Lung (tissue), 12 donors: ENCODE results near the gene PDHX. TPM values are rescaled to one million over a fixed set of nuclear protein-coding genes. Genes with fewer than 3 reads are reported as not detected.

ENCODE experiments used
- ATAC-seq: fragments of 200-7000 bp; cut with Tn5 transposase; one replicate; pipeline ENCODE4 v1.9.1; 2020; ENCODE audit warnings: moderate number of reproducible peaks; ENCODE audit not compliant: insufficient read depth, low FRiP score
- DNase-seq, 3 donors: peaks; one replicate each; pipeline ENCODE4 v3.0.0-alpha.2; 2013 to 2017
- H3K27ac ChIP-seq, 2 donors: one replicate each; pipeline ENCODE4 v1.5.1; 2013; ENCODE audit warnings: mild to moderate bottlenecking in 2 of 2, moderate library complexity in 2 of 2, control low read depth in 1 of 2, inconsistent platforms in 1 of 2, low read depth in 1 of 2, low read length in 1 of 2
- H3K27me3 ChIP-seq, 3 donors: one replicate each; pipeline ENCODE4 v1.5.1; 2013; ENCODE audit warnings: low read length in 2 of 3; ENCODE audit not compliant: control insufficient read depth in 3 of 3, insufficient read depth in 3 of 3
- H3K36me3 ChIP-seq, 4 donors: one replicate each; pipeline ENCODE4 v1.5.1; 2013; ENCODE audit warnings: low read length in 4 of 4, mild to moderate bottlenecking in 1 of 4, moderate library complexity in 1 of 4; ENCODE audit not compliant: control insufficient read depth in 4 of 4, insufficient read depth in 4 of 4
- H3K4me1 ChIP-seq, 5 donors: one replicate each; pipeline ENCODE4 v1.5.1; 2013; ENCODE audit warnings: low read length in 5 of 5, mild to moderate bottlenecking in 2 of 5, moderate library complexity in 1 of 5; ENCODE audit not compliant: control insufficient read depth in 5 of 5, insufficient read depth in 5 of 5
- H3K4me3 ChIP-seq: one replicate; pipeline ENCODE4 v1.5.1; 2013; ENCODE audit warnings: mild to moderate bottlenecking, control low read depth, moderate library complexity
- H3K9ac ChIP-seq, 2 donors: one replicate each; pipeline ENCODE4 v1.5.1; 2013; ENCODE audit warnings: low read length in 2 of 2, control low read depth in 1 of 2; ENCODE audit not compliant: insufficient read depth in 1 of 2
- H3K9me3 ChIP-seq, 4 donors: one replicate each; pipeline ENCODE4 v1.5.1; 2013; ENCODE audit warnings: low read length in 3 of 4, mild to moderate bottlenecking in 1 of 4, moderate library complexity in 1 of 4; ENCODE audit not compliant: control insufficient read depth in 4 of 4, insufficient read depth in 3 of 4
- WGBS, 2 donors: extraction: QIAGEN DNeasy Blood & Tissue Kit; methylation state at CpG; one replicate each; pipeline ENCODE4 v1.1.7; 2013; 5-methylcytosine and 5-hydroxymethylcytosine counted together
- polyA plus RNA-seq, 2 donors: library from polyadenylated mRNA; stranded (reverse); fragments of 200-250 nt; gene quantifications; one replicate each; pipeline ENCODE4 v1.2.1, GENCODE V29; 2013
- total RNA-seq, 2 donors: library from RNA; depleted of rRNA in 1 of 2; stranded (reverse); fragments of >200 nt in 1 of 2; gene quantifications; one replicate each; pipeline ENCODE4 v1.2.1, GENCODE V29; 2014 to 2021
- TF ChIP-seq, protein P1 (sequence below): IDR thresholded peaks from 2 replicates; pipeline ENCODE4 v1.5.1; 2012; ENCODE audit warnings: mild to moderate bottlenecking; ENCODE audit errors: control extremely low read depth, extremely low read depth
- donor health status: control.
- donor health status: control.
- donor health status: Bipolar disorder and iron deficiency.
- donor health status: healthy.
- donor health status: DM: yes; HTN: yes; CAD: no.

PDHX gene
- total and polyA plus RNA-seq, 4 donors: 18.5 to 37.5 (median 23.8) TPM

DNA sequence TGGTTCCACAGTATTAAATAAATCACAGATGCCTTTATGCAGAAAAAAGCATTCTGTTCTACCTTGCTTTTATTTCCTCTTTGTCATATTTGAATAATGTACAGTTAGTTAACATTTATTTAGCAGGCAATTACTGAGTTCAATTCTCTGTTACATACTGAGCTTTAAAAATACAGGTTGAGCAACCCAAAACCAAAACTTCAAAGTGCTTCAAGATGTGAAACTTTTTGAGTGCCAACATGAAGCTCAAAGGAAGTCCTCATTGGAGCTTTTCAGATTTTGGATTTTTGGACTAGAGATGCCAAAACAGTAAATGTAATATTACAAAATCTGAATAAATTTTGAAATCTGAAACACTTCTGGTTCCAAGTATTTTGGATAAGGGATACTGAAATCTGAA, 54.1 kb downstream of the PDHX start:
- Histone ChIP-seq H3K4me3 (no peak overlapping the region), H3K4me1 (peaks cover 0 to 2% (median 0%) of the 10 kb centered on the region in 5 donors), H3K27me3 (no peaks in the 10 kb centered on the region), H3K9ac (no peak overlapping the region), H3K9me3 (no peaks in the 10 kb centered on the region), H3K36me3 (peaks cover 1 to 29% (median 22%) of the 10 kb centered on the region in 4 donors), H3K27ac (no peak overlapping the region)
- ATAC-seq (no peak), DNase-seq (no peak)
- TF ChIP-seq, protein P1, sequence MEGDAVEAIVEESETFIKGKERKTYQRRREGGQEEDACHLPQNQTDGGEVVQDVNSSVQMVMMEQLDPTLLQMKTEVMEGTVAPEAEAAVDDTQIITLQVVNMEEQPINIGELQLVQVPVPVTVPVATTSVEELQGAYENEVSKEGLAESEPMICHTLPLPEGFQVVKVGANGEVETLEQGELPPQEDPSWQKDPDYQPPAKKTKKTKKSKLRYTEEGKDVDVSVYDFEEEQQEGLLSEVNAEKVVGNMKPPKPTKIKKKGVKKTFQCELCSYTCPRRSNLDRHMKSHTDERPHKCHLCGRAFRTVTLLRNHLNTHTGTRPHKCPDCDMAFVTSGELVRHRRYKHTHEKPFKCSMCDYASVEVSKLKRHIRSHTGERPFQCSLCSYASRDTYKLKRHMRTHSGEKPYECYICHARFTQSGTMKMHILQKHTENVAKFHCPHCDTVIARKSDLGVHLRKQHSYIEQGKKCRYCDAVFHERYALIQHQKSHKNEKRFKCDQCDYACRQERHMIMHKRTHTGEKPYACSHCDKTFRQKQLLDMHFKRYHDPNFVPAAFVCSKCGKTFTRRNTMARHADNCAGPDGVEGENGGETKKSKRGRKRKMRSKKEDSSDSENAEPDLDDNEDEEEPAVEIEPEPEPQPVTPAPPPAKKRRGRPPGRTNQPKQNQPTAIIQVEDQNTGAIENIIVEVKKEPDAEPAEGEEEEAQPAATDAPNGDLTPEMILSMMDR: no peak

DNA sequence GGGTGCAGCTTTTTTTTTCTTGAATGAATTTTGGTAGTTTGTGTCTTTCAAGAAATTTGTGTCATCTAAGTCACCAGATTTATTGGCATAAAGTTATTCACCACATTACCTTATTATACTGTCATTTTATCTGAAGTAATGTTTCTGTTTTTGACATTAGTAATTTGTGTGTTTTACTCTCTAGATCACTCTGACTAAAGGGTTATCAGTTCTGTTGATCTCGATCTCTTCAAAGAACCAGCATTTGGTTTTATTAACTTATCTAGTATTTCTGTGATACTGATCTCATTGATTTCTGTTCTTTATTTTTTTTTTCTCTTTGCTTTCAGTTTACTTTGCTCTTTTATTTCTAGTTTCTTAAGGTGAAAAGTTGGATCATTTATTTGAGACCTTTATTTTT, 55.5 kb downstream of the PDHX start:
- Histone ChIP-seq H3K9ac (no peak overlapping the region), H3K4me3 (no peak overlapping the region), H3K27ac (no peak overlapping the region), H3K4me1 (peaks cover 0 to 12% (median 9%) of the 10 kb centered on the region in 5 donors), H3K9me3 (no peaks in the 10 kb centered on the region), H3K36me3 (peaks cover 0 to 30% (median 19%) of the 10 kb centered on the region in 4 donors), H3K27me3 (no peaks in the 10 kb centered on the region)
- no peak for ATAC-seq
- 87 to 93% methylated on average over 1 of the region's 1 CpG for WGBS, 2 donors
- no peak for DNase-seq
- TF ChIP-seq, protein P1: no peak

DNA sequence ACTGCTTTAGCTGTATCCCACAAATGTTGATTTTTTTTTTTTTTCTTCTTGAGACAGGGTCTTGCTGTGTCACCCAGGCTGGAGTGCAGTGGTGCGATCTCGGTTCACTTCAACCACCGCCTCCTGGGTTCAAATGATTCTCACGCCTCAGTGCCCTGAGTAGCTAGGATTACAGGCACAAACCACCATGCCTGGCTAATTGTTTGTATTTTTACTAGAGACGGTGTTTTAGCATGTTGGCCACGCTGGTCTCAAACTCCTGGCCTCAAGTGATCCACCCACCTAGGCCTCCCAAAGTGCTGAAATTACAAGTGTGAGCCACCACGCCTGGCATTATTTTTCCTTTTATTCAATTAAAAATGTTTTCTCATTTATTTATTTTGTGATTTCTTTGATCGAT, 55.9 kb downstream of the PDHX start:
- TF ChIP-seq, protein P1: no peak
- no peak overlapping the region for H3K27ac ChIP-seq
- ATAC-seq: no peak

DNA sequence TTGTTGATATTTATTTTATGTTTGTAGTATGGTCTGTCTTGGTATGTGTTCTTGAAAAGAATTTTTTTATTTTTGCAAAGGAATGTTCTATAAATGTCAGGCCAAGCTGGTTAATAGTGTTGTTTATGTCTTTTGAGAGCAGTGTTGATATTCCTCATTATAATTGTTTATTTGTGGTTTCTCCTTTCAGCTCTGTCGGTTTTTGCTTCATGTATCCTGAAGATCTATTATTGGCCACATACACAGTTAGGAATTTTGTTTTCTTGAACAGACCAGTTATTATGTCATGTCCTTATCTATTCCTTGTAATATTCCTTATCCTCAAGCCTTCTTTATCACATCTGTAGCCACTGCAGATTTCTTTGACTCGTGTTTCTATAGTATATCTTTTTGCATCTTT, 56.5 kb downstream of the PDHX start:
- Histone ChIP-seq H3K4me3 (no peak overlapping the region), H3K36me3 (peaks cover 0 to 30% (median 15%) of the 10 kb centered on the region in 4 donors), H3K9ac (no peak overlapping the region), H3K4me1 (peaks cover 0 to 19% (median 12%) of the 10 kb centered on the region in 5 donors), H3K9me3 (no peaks in the 10 kb centered on the region), H3K27ac (no peak overlapping the region), H3K27me3 (no peaks in the 10 kb centered on the region)
- TF ChIP-seq, protein P1: no peak
- WGBS, 2 donors: 66 to 80% methylated on average over 2 of the region's 2 CpGs
- ATAC-seq (no peak), DNase-seq (no peak)

More for the DNA sequence above, 55.9 kb downstream of the PDHX start:
- no peak overlapping the region for H3K4me3 ChIP-seq
- DNase-seq: no peak
- peaks cover 0 to 15% (median 12%) of the 10 kb centered on the region in 5 donors for H3K4me1 ChIP-seq
- H3K9me3 ChIP-seq: no peaks in the 10 kb centered on the region
- H3K36me3 ChIP-seq: peaks cover 0 to 30% (median 18%) of the 10 kb centered on the region in 4 donors
- H3K27me3 ChIP-seq: no peaks in the 10 kb centered on the region
- no peak overlapping the region for H3K9ac ChIP-seq
- 96% methylated on average over 8 of the region's 8 CpGs for WGBS, 2 donors
